Effector memory CD4-positive, alpha-beta T cell (primary cell): ENCODE results near the gene COL23A1.

ENCODE experiments used
- DNase-seq, 3 donors: peaks; one replicate each; pipeline ENCODE4 v3.0.0-alpha.2; 2020
- H3K27ac ChIP-seq: 2 replicates; pipeline ENCODE4 v1.7.0; 2013; ENCODE audit warnings: mild to moderate bottlenecking, low read length, moderate library complexity; ENCODE audit not compliant: insufficient read depth, poor library complexity, severe bottlenecking
- H3K27me3 ChIP-seq: replicated peaks from 2 replicates; pipeline ENCODE4 v1.7.0; 2013; ENCODE audit warnings: mild to moderate bottlenecking, low read length; ENCODE audit not compliant: insufficient read depth, control insufficient read depth, poor library complexity, severe bottlenecking
- H3K36me3 ChIP-seq: 2 replicates; pipeline ENCODE4 v1.7.0; 2013; ENCODE audit warnings: mild to moderate bottlenecking, low read length, moderate library complexity; ENCODE audit not compliant: control insufficient read depth, insufficient read depth
- H3K4me1 ChIP-seq: 2 replicates; pipeline ENCODE4 v1.7.0; 2013; ENCODE audit warnings: low read length, mild to moderate bottlenecking; ENCODE audit not compliant: control insufficient read depth, insufficient read depth, poor library complexity, severe bottlenecking
- H3K4me3 ChIP-seq: 2 replicates; pipeline ENCODE4 v1.7.0; 2013; ENCODE audit warnings: low read length, low read depth, mild to moderate bottlenecking; ENCODE audit not compliant: insufficient read depth, poor library complexity, severe bottlenecking
- H3K9me3 ChIP-seq: 2 replicates; pipeline ENCODE4 v1.7.0; 2013; ENCODE audit warnings: mild to moderate bottlenecking, low read length, moderate library complexity; ENCODE audit not compliant: control insufficient read depth

COL23A1 gene

DNA sequence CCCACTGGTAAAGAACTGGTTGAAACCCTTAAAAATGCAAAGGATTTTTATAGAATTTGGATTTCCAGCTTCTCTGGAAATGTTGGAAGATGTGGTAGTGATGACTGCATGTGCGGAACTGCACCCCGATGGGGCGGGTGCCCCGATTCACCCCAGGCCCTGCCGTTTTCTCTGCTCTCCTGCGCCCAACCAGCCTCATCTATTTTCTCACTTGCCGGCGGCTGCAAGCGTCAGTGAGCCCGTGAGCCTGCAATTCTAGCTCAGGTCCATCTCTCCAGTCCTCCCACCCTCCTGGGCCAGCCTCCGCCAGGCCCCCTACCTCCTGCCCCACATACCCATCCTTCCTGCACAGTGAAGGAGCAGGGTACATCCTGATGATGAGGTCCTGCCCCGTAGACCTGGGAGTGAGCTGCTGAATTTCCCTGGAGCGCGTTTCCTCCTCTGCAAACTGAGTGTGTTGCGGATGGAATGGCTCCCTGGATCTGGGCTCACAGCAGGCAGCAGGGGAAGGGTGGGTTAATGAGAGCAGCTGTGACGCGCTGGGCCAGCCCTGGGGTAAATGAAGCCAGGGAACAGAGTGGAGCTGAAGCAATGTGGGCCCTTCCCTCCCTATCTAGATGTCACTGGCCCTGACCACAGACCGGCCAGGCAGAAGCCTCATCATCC, 311.7 kb downstream of the COL23A1 start:
- no peaks in the 10 kb centered on the region for H3K9me3 ChIP-seq
- no peak overlapping the region for H3K27ac ChIP-seq
- H3K27me3 ChIP-seq, result peaks cover 7% of the 10 kb centered on the region
- no peaks in the 10 kb centered on the region for H3K4me1 ChIP-seq
- H3K4me3 ChIP-seq, result no peak overlapping the region
- no peak for DNase-seq
- no peaks in the 10 kb centered on the region for H3K36me3 ChIP-seq

DNA sequence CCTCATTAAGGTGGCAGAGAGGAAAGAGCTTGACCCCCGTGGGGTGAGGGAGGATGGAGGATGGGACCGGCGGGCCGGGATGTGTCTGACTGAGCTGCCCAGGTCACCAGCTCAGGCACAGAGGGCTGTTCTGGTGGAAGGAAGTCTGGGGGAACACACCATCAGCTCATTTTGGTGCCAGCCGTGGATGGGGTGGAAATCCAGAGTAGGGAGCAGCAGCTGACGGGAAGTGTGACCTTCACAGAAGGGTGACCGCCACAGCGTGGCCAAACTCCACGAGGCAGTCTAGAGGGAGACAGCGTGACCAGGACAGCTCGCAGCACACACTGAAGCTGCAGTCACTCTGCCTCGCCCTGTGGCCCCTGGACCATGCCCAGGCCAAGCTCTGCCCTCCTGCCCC, 312.3 kb downstream of the COL23A1 start:
- Histone ChIP-seq H3K9me3 (no peaks in the 10 kb centered on the region), H3K36me3 (no peaks in the 10 kb centered on the region), H3K4me3 (no peak overlapping the region), H3K4me1 (no peaks in the 10 kb centered on the region), H3K27me3 (peaks cover 7% of the 10 kb centered on the region), H3K27ac (no peak overlapping the region)
- no peak for DNase-seq

DNA sequence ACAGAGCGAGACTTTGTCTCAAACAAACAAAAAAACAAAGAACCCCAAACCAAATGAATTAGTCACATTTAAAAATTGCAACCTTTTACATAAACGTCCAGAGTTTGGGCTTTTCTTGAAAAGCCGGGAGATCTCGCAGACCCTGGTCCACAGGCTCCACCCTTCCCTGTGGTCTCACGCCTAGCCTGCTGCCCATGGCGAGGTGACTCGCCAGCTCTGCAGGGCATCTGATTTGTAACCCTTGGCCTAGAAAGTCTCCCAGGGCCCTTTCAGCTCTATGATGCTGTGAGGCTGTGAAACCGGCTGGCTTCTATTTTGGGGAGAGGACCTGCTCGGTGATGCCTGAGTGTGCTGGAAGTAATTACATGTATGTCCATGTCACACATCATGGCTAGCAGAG, 312.8 kb downstream of the COL23A1 start:
- H3K27me3 ChIP-seq, result peaks cover 7% of the 10 kb centered on the region
- no peak overlapping the region for H3K4me3 ChIP-seq
- H3K9me3 ChIP-seq, result no peaks in the 10 kb centered on the region
- no peak overlapping the region for H3K27ac ChIP-seq
- H3K36me3 ChIP-seq, result no peaks in the 10 kb centered on the region
- no peak for DNase-seq
- no peaks in the 10 kb centered on the region for H3K4me1 ChIP-seq

- no peak for DNase-seq
- Histone ChIP-seq H3K9me3 (no peaks in the 10 kb centered on the region), H3K36me3 (no peaks in the 10 kb centered on the region), H3K27ac (no peak overlapping the region), H3K4me3 (no peak overlapping the region), H3K27me3 (peaks cover 3% of the 10 kb centered on the region), H3K4me1 (no peaks in the 10 kb centered on the region)
Measured at GRCh38 chr5:178274781-178275537, 315.2 kb downstream of the COL23A1 start.

- DNase-seq, result no peak
- Histone ChIP-seq H3K4me1 (no peaks in the 10 kb centered on the region), H3K27me3 (no peaks in the 10 kb centered on the region), H3K36me3 (no peaks in the 10 kb centered on the region), H3K27ac (no peak overlapping the region), H3K4me3 (no peak overlapping the region), H3K9me3 (no peaks in the 10 kb centered on the region)
Measured at GRCh38 chr5:178273665-178274541, 316.3 kb downstream of the COL23A1 start.

DNA sequence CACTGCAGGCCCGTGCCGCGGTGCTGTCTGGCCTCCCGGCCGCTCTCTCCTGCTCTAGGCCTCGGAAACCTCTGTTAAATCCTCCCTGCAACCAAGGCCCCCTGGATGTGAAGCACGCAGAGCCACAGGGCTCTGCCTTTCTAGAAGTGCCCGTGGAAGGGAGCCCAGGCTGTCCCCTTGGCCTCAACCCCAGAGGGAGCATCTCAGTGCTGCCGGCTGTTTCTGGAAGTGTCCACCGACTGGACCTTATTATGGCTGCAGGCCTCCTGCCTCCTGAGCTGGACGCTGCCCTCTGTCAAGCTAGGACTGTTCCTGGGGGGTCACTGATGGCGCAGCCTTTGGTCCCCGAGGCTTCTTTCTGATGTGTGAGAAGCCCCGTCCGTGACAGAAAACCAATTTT, 317.2 kb downstream of the COL23A1 start:
- no peaks in the 10 kb centered on the region for H3K9me3 ChIP-seq
- no peak overlapping the region for H3K4me3 ChIP-seq
- no peaks in the 10 kb centered on the region for H3K4me1 ChIP-seq
- no peak overlapping the region for H3K27ac ChIP-seq
- H3K36me3 ChIP-seq, result no peaks in the 10 kb centered on the region
- no peaks in the 10 kb centered on the region for H3K27me3 ChIP-seq
- no peak for DNase-seq

DNA sequence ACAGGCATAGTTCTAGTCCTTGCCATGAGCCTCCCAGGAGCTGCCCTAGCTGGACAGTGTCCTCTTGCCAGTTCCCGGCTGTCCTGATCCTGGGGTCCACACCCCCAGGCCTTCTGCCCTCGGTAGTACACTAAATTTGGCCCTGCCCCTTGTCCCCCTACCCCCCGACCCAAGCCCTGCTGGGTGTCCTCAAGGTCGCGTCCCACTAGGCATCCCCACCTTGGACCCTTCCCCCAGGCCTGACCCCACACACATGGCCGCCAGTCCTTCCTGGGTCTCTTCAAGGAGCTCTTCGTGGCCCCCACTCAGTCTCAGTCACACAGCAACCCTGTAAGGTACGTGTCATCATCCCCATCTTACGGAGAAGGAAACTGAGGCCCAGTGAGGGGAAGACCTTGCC, 317.6 kb downstream of the COL23A1 start:
- no peaks in the 10 kb centered on the region for H3K4me1 ChIP-seq

DNA sequence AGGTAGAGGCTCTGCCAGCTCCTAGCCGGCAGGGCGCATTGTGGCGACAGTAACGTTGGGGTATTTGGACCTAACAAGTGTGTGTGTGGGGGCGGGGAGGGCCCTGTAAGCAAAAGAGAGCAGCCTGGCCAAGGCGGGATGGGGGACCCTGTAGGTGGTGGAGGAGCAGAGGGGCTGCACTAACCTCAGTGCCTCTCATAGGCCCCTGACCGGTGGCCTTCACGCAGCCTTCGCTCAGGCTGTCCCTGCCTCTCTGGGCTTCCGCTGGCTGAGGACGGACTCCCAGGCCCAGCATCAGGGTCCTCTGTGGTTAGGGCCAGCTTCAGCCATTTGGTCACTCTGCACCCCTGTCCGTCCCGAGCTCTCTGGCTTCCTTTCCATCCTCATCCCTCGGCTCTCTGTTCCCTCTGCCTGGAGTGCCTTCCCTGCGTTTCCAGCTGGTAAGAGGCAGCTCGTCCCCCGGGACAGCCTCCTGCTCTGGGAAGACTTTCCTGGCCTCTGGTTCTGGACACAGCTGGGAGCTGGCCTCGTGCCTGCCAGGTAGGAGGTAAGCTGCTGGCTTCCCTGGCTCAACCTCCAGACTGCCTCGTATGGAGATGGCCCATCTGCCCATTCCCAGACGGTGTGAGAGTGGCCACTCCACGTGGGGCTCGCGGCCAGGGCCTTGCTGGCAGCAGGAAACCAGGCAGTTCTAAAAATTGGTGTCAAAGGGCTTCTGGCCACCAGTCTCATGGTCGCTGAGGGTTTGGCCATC, 318.3 kb downstream of the COL23A1 start:
- no peak overlapping the region for H3K27ac ChIP-seq
- no peaks in the 10 kb centered on the region for H3K9me3 ChIP-seq
- no peaks in the 10 kb centered on the region for H3K27me3 ChIP-seq
- no peak for DNase-seq
- no peaks in the 10 kb centered on the region for H3K36me3 ChIP-seq
- H3K4me1 ChIP-seq, result no peaks in the 10 kb centered on the region
- H3K4me3 ChIP-seq, result no peak overlapping the region

More for the DNA sequence above, 317.6 kb downstream of the COL23A1 start:
- H3K4me3 ChIP-seq, result no peak overlapping the region
- no peaks in the 10 kb centered on the region for H3K9me3 ChIP-seq
- no peaks in the 10 kb centered on the region for H3K27me3 ChIP-seq
- H3K36me3 ChIP-seq, result no peaks in the 10 kb centered on the region
- H3K27ac ChIP-seq, result no peak overlapping the region
- DNase-seq, result no peak

- H3K9me3 ChIP-seq, result no peaks in the 10 kb centered on the region
- no peak for DNase-seq
- no peaks in the 10 kb centered on the region for H3K27me3 ChIP-seq
Measured at GRCh38 chr5:178271231-178271630, 319.0 kb downstream of the COL23A1 start.

More at GRCh38 chr5:178271231-178271630, 319.0 kb downstream of the COL23A1 start:
- no peak overlapping the region for H3K27ac ChIP-seq
- no peaks in the 10 kb centered on the region for H3K36me3 ChIP-seq
- H3K4me3 ChIP-seq, result no peak overlapping the region
- H3K4me1 ChIP-seq, result no peaks in the 10 kb centered on the region
